IPS DF 19.7 (cell line): ENCODE data around the gene TRAM1L1.
A peak's percentile ranks its signal among the peaks of the same experiment; 100 is the strongest.

Experiments used
- DNase-seq: peaks from one replicate; pipeline ENCODE4 v3.0.0-alpha.2; 2013; ENCODE audit warnings: low read depth, low spot score

Gene TRAM1L1

GRCh38 chr4:117084866-117085701 is at the start of gene TRAM1L1:
TSS of gene TRAM1L1 (minus strand) at chr4:117085576. CDS start at chr4:117085393, 183 bp downstream.
- DNase-seq: peak; percentile 48

- peak; percentile 35 for DNase-seq
Observed at GRCh38 chr4:117134386-117134785, 49.0 kb upstream of the TRAM1L1 start.

- DNase-seq: no peak
Observed at GRCh38 chr4:117096886-117097285, 11.5 kb upstream of the TRAM1L1 start.

GRCh38 chr4:117096462-117096861 is 11.1 kb upstream of the TRAM1L1 start:
- no peak for DNase-seq

- no peak for DNase-seq
Observed at GRCh38 chr4:117093571-117093970, 8.2 kb upstream of the TRAM1L1 start.

- DNase-seq: no peak
Observed at GRCh38 chr4:117077760-117078159, 7.6 kb downstream of the TRAM1L1 start.

- no peak for DNase-seq
Observed at GRCh38 chr4:117068120-117068519, 17.3 kb downstream of the TRAM1L1 start.

- DNase-seq: no peak
Observed at GRCh38 chr4:117063961-117064696, 21.2 kb downstream of the TRAM1L1 start.

- DNase-seq: no peak
Observed at GRCh38 chr4:117042962-117043361, 42.4 kb downstream of the TRAM1L1 start.
